ENCODE results near the gene HSFX2.

DNA sequence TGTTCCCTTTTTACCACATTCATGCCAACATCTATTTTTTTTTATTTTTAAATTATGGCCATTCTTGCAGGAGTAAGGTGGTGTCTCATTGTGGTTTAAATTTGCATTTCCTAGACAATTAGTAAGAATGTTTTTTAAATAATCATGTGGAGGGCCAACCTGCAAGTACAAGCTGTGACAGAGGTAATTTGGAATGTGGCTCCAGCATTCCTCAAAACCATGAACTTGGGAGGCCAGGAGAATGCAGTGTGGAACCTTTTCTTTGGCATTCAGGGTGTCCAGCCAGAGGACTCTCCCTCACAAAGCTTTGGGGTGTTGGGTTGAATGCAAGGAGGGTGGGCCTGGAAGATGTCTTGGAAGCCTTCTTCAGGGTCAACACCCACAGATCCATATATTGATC is 43.7 kb upstream of the HSFX2 start:
- TF ChIP-seq, protein P1, sequence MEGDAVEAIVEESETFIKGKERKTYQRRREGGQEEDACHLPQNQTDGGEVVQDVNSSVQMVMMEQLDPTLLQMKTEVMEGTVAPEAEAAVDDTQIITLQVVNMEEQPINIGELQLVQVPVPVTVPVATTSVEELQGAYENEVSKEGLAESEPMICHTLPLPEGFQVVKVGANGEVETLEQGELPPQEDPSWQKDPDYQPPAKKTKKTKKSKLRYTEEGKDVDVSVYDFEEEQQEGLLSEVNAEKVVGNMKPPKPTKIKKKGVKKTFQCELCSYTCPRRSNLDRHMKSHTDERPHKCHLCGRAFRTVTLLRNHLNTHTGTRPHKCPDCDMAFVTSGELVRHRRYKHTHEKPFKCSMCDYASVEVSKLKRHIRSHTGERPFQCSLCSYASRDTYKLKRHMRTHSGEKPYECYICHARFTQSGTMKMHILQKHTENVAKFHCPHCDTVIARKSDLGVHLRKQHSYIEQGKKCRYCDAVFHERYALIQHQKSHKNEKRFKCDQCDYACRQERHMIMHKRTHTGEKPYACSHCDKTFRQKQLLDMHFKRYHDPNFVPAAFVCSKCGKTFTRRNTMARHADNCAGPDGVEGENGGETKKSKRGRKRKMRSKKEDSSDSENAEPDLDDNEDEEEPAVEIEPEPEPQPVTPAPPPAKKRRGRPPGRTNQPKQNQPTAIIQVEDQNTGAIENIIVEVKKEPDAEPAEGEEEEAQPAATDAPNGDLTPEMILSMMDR (IDR thresholded peaks at IDR 0.05) = no peak
- no peak for TF ChIP-seq POLR2A (IDR thresholded peaks at IDR 0.05)

Measured in heart left ventricle (tissue), 13 donors.